ENCODE results near the gene TTC7B.

Gene TTC7B

DNA sequence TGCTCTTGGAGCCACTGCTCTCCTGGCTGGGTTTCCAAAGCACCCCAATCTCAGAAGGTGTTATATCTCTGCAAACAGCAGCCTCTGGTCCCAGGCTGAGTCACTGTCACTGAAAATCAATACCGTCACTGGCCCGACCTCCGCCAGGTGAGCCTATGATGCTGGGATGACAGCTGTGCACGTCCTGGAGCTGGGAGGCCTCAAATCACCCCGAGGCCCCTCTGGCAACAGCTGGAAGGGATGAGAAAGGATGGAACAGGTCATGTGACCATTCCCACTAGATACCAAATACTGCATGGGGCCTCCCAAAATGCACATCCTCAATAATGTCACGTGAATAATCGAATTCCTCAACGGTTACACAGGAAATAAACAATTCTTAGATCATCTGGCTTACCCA is 190.8 kb downstream of the TTC7B start:
- DNase-seq (ENCODE audit: low read depth) = no peak
- in situ Hi-C loops (cut with HindIII; ENCODE audit: low sequenced_read_pairs) = no loop called here
- no peak overlapping the region for H3K4me3 ChIP-seq (ENCODE audit: low read depth, low read length)
- TF ChIP-seq, protein P1, sequence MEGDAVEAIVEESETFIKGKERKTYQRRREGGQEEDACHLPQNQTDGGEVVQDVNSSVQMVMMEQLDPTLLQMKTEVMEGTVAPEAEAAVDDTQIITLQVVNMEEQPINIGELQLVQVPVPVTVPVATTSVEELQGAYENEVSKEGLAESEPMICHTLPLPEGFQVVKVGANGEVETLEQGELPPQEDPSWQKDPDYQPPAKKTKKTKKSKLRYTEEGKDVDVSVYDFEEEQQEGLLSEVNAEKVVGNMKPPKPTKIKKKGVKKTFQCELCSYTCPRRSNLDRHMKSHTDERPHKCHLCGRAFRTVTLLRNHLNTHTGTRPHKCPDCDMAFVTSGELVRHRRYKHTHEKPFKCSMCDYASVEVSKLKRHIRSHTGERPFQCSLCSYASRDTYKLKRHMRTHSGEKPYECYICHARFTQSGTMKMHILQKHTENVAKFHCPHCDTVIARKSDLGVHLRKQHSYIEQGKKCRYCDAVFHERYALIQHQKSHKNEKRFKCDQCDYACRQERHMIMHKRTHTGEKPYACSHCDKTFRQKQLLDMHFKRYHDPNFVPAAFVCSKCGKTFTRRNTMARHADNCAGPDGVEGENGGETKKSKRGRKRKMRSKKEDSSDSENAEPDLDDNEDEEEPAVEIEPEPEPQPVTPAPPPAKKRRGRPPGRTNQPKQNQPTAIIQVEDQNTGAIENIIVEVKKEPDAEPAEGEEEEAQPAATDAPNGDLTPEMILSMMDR (IDR thresholded peaks at IDR 0.05; ENCODE audit: low read depth, low read length, missing control alignments) = no peak

DNA sequence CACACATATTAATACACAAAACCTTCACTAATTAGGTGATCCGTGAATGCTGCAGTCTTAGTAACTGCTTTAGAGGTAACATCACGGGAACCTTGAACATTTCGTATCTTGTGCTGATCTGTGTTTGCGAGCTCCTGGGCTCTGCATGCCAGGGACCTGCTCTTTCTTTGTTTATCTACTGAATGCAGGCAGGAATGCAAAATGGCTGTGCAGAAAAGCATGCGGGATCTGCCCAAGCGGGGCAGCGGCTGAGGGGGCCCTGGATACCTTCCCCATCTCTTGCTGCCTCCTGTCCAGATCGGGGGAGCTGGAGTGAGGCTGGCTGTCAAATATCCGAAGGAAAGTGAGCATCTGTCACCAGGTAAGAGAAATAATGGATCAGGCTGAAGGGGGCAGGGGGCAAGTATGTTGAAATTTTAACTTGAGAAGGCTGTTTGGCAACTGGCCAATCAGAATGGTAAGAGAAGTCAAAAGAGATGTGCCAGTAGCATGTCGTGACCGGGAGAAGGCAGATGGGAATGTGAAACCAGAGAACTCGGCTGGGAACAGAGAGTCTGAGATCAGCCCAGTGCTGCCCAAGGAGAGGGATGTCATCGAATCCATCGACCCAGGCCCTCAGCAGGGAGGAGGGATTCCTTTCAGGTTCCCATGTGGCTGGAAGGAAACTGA is 191.4 kb downstream of the TTC7B start:
- TF ChIP-seq, protein P1 (IDR thresholded peaks at IDR 0.05; ENCODE audit: low read depth, low read length, missing control alignments) = no peak
- no peak overlapping the region for H3K4me3 ChIP-seq (ENCODE audit: low read depth, low read length)
- in situ Hi-C loops (cut with HindIII; ENCODE audit: low sequenced_read_pairs) = no loop called here
- no peak for DNase-seq (ENCODE audit: low read depth)

DNA sequence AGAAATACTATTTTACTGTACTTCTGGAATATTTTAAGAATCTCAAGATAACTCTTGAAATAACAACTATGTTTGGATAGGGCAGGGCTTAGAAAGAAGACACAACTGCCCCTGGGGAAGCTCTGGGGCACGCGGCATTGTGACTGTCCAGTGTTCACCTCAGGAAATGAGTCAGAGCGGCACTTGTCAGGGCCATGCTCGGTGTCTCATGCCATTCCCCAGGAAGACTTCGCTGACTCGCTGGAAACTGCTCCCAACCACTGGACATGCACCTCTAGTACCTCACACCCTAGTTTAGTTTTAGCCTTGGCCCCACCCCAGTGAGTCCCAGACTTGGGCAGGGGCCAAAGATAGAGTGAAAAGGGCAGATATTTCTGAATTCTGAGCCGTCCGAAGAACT is 192.0 kb downstream of the TTC7B start:
- TF ChIP-seq, protein P1 (IDR thresholded peaks at IDR 0.05; ENCODE audit: low read depth, low read length, missing control alignments) = no peak
- in situ Hi-C loops (cut with HindIII; ENCODE audit: low sequenced_read_pairs) = no loop called here
- H3K4me3 ChIP-seq (ENCODE audit: low read depth, low read length) = no peak overlapping the region
- no peak for DNase-seq (ENCODE audit: low read depth)

DNA sequence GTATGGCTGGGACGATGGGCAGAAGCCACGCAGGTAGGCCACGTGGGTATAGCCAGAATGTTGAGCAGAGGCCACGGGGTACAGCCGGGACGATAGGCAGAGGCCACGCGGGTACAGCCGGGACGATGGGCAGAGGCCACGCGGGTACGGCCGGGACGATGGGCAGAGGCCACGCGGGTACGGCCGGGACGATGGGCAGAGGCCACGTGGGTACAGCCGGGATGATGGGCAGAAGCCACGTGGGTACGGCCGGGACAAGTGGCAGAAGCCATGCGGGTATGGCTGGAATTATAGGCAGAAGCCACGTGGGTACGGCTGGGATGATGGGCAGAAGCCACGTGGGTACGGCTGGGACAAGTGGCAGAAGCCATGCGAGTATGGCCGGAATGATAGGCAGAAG is 195.0 kb downstream of the TTC7B start:
- H3K4me3 ChIP-seq (ENCODE audit: low read depth, low read length) = no peak overlapping the region
- TF ChIP-seq, protein P1 (IDR thresholded peaks at IDR 0.05; ENCODE audit: low read depth, low read length, missing control alignments) = no peak
- in situ Hi-C loops (cut with HindIII; ENCODE audit: low sequenced_read_pairs) = no loop called here
- no peak for DNase-seq (ENCODE audit: low read depth)

DNA sequence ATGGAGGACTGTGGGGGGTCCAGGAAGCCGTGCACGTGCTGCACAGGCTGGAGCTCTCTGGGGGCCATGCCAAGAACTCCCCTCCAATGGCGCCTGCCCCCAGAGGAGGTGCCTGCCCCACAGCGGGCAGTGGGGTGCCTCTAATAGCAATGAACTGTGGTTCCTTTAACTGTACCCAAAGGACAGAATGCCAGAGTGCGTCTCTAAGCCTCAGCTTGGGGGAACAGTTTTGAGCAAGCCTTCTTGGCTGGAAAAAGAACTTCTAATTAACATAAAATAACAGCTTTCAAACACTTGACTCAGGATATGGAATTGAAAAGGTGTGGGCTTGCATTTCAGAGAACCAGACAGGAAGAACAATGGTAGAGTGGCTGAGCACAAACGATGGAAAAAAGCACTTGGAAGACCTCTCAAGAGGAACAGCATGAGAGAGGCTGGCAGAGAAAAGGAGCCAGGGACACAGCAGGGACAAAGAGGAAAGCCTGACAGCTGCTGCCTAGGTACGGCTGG is 195.6 kb downstream of the TTC7B start:
- no peak for DNase-seq (ENCODE audit: low read depth)
- TF ChIP-seq, protein P1 (IDR thresholded peaks at IDR 0.05; ENCODE audit: low read depth, low read length, missing control alignments) = no peak
- in situ Hi-C loops (cut with HindIII; ENCODE audit: low sequenced_read_pairs) = no loop called here
- no peak overlapping the region for H3K4me3 ChIP-seq (ENCODE audit: low read depth, low read length)

DNA sequence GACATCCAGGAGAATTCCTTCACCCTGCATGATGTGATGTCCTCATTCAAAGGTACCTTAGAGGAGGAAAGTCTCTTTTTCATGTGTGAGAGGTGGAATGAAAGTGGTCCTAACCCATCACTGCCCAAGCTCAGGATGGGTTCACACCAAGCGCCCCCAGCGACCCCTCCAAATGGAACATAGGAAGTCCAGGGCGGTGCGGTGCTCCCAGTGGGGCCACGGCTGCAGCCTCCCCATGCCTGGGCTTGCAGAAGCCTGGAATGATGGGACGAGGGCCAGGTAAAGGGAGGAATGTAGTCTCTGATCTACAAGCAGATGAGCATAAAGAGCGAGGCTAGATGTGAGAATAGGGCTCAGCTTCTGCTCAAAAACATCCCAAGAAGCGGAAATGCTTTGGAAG is 196.3 kb downstream of the TTC7B start:
- no peak for DNase-seq (ENCODE audit: low read depth)
- TF ChIP-seq, protein P1 (IDR thresholded peaks at IDR 0.05; ENCODE audit: low read depth, low read length, missing control alignments) = no peak
- no peak overlapping the region for H3K4me3 ChIP-seq (ENCODE audit: low read depth, low read length)
- in situ Hi-C loops (cut with HindIII; ENCODE audit: low sequenced_read_pairs) = no loop called here
